H9 (cell line): ENCODE results near the gene HNF1A. TPM values are rescaled to one million over a fixed set of nuclear protein-coding genes. Genes with fewer than 3 reads are reported as not detected.

ENCODE experiments used
- DNase-seq: peaks from one replicate; pipeline ENCODE4 v3.0.0-alpha.2; 2017
- H2AFZ ChIP-seq: one replicate; pipeline ENCODE4 v1.6.1; 2013; ENCODE audit warnings: mild to moderate bottlenecking, low read length, control low read depth, moderate library complexity
- H2AK5ac ChIP-seq: 2 replicates; pipeline ENCODE4 v1.6.1; 2013; ENCODE audit warnings: low read length, control low read depth, mixed read lengths; ENCODE audit not compliant: insufficient read length
- H2BK120ac ChIP-seq: one replicate; pipeline ENCODE4 v1.6.1; 2013; ENCODE audit warnings: low read depth, mild to moderate bottlenecking, low read length, control low read depth, inconsistent platforms; ENCODE audit not compliant: poor library complexity, severe bottlenecking
- H2BK12ac ChIP-seq: 2 replicates; pipeline ENCODE4 v1.6.1; 2013; ENCODE audit warnings: low read length, control low read depth, mixed read lengths, low read depth; ENCODE audit not compliant: insufficient read length
- H2BK15ac ChIP-seq: 2 replicates; pipeline ENCODE4 v1.6.1; 2013; ENCODE audit warnings: low read depth, low read length, control low read depth
- H2BK20ac ChIP-seq: one replicate; pipeline ENCODE4 v1.6.1; 2013; ENCODE audit warnings: low read depth, mild to moderate bottlenecking, low read length, control low read depth, inconsistent platforms; ENCODE audit not compliant: poor library complexity, severe bottlenecking
- H2BK5ac ChIP-seq: 2 replicates; pipeline ENCODE4 v1.6.1; 2013; ENCODE audit warnings: low read length, control low read depth, mixed read lengths; ENCODE audit not compliant: insufficient read length
- H3K14ac ChIP-seq: 2 replicates; pipeline ENCODE4 v1.6.1; 2013; ENCODE audit warnings: low read length, control low read depth; ENCODE audit not compliant: insufficient read depth
- H3K18ac ChIP-seq: 2 replicates; pipeline ENCODE4 v1.6.1; 2013; ENCODE audit warnings: low read depth, mild to moderate bottlenecking, mixed read lengths, low read length, control low read depth; ENCODE audit not compliant: insufficient read length
- H3K23ac ChIP-seq: 2 replicates; pipeline ENCODE4 v1.6.1; 2013; ENCODE audit warnings: low read length, control low read depth, mixed read lengths, low read depth; ENCODE audit not compliant: insufficient read length
- H3K23me2 ChIP-seq: 2 replicates; pipeline ENCODE4 v1.6.1; 2013; ENCODE audit warnings: low read depth, mild to moderate bottlenecking, mixed read lengths, low read length, control low read depth; ENCODE audit not compliant: insufficient read length, poor library complexity, severe bottlenecking
- H3K27ac ChIP-seq: 2 replicates; pipeline ENCODE4 v1.5.1; 2013; ENCODE audit warnings: low read length, control low read depth, mixed read lengths, low read depth; ENCODE audit not compliant: insufficient read length
- H3K27me3 ChIP-seq: 2 replicates; pipeline ENCODE4 v1.6.1; 2013; ENCODE audit warnings: low read length, control low read depth, inconsistent platforms; ENCODE audit not compliant: insufficient read depth
- H3K4ac ChIP-seq: 2 replicates; pipeline ENCODE4 v1.6.1; 2013; ENCODE audit warnings: low read depth, mild to moderate bottlenecking, control low read depth, inconsistent platforms, low read length, moderate library complexity
- H3K4me1 ChIP-seq: 2 replicates; pipeline ENCODE4 v1.6.1; 2013; ENCODE audit warnings: low read length, control low read depth, inconsistent platforms; ENCODE audit not compliant: insufficient read depth
- H3K4me2 ChIP-seq: 2 replicates; pipeline ENCODE4 v1.6.1; 2013; ENCODE audit warnings: low read length, control low read depth, mixed read lengths; ENCODE audit not compliant: insufficient read length, insufficient read depth
- H3K56ac ChIP-seq: 2 replicates; pipeline ENCODE4 v1.6.1; 2013; ENCODE audit warnings: low read depth, mild to moderate bottlenecking, mixed read lengths, low read length, control low read depth; ENCODE audit not compliant: insufficient read length
- H3K79me1 ChIP-seq: 2 replicates; pipeline ENCODE4 v1.6.1; 2013; ENCODE audit warnings: low read depth, mild to moderate bottlenecking, moderate library complexity, low read length, control low read depth, inconsistent platforms; ENCODE audit not compliant: insufficient read depth, poor library complexity, severe bottlenecking
- H3K79me2 ChIP-seq: 2 replicates; pipeline ENCODE4 v1.6.1; 2013; ENCODE audit warnings: low read length, control low read depth, inconsistent platforms; ENCODE audit not compliant: insufficient read depth
- H3K9ac ChIP-seq: 2 replicates; pipeline ENCODE4 v1.6.1; 2013; ENCODE audit warnings: low read length, control low read depth, mixed read lengths; ENCODE audit not compliant: insufficient read length; ENCODE audit errors: extremely low read depth
- H3K9me3 ChIP-seq: one replicate; pipeline ENCODE4 v1.6.1; 2013; ENCODE audit warnings: low read depth, low read length, inconsistent platforms; ENCODE audit not compliant: control insufficient read depth
- H3T11ph ChIP-seq: one replicate; pipeline ENCODE4 v1.6.1; 2013; ENCODE audit warnings: mild to moderate bottlenecking, low read length, control low read depth, inconsistent platforms
- H4K20me1 ChIP-seq: one replicate; pipeline ENCODE4 v1.6.1; 2013; ENCODE audit not compliant: control insufficient read depth, insufficient read length, insufficient read depth
- H4K5ac ChIP-seq: 2 replicates; pipeline ENCODE4 v1.6.1; 2013; ENCODE audit warnings: low read depth, mild to moderate bottlenecking, mixed read lengths, low read length, control low read depth; ENCODE audit not compliant: insufficient read length
- H4K8ac ChIP-seq: replicated peaks from 2 replicates; pipeline ENCODE4 v1.6.1; 2013; ENCODE audit warnings: low read length, control low read depth, mixed read lengths, low read depth; ENCODE audit not compliant: insufficient read length
- H4K91ac ChIP-seq: 2 replicates; pipeline ENCODE4 v1.6.1; 2013; ENCODE audit warnings: low read depth, mild to moderate bottlenecking, moderate library complexity, mixed read lengths, low read length, control low read depth; ENCODE audit not compliant: insufficient read length
- H3K27ac Mint-ChIP-seq, 3 experiments: 2 replicates in 2 of 3; 3 replicates in 1 of 3; pipeline ENCODE4 v1.8.0; 2020 to 2021; ENCODE audit warnings: mixed read lengths in 3 of 3, mild to moderate bottlenecking in 1 of 3, moderate library complexity in 1 of 3
- H3K27me3 Mint-ChIP-seq: 2 replicates; pipeline ENCODE4 v1.8.0; 2021; ENCODE audit warnings: low read depth, mild to moderate bottlenecking, moderate library complexity, mixed read lengths
- H3K36me3 Mint-ChIP-seq, 3 experiments: 2 replicates in 2 of 3; 3 replicates in 1 of 3; pipeline ENCODE4 v1.8.0; 2020 to 2021; ENCODE audit warnings: low read depth in 3 of 3, mixed read lengths in 3 of 3; ENCODE audit not compliant: insufficient read depth in 1 of 3
- H3K4me1 Mint-ChIP-seq, 2 experiments: 2 replicates each; pipeline ENCODE4 v1.8.0; 2020; ENCODE audit warnings: mixed read lengths in 2 of 2
- H3K4me3 Mint-ChIP-seq, 2 experiments: 2 replicates in 1 of 2; 3 replicates in 1 of 2; pipeline ENCODE4 v1.8.0; 2020 to 2021; ENCODE audit warnings: mild to moderate bottlenecking in 2 of 2, mixed read lengths in 2 of 2, moderate library complexity in 1 of 2
- H3K9me3 Mint-ChIP-seq, 2 experiments: 2 replicates in 1 of 2; 3 replicates in 1 of 2; pipeline ENCODE4 v1.8.0; 2020; ENCODE audit warnings: mild to moderate bottlenecking in 2 of 2, mixed read lengths in 2 of 2, moderate library complexity in 1 of 2
- CTCF ChIP-seq: fragments of 200-600 bp; sonication (generic); conservative IDR thresholded peaks from 3 replicates; pipeline ENCODE4 v1.8.0; 2021; ENCODE audit warnings: antibody characterized with exemption, mild to moderate bottlenecking
- WGBS: extraction: QIAGEN DNeasy Blood & Tissue Kit; methylation state at CpG from one replicate; pipeline ENCODE4 v1.1.7; 2013; ENCODE audit warnings: missing lambda C conversion rate, low lambda C conversion rate, mixed read lengths; ENCODE audit not compliant: insufficient read length; ENCODE audit errors: extremely low coverage; 5-methylcytosine and 5-hydroxymethylcytosine counted together
- total RNA-seq: library from RNA; stranded (reverse); gene quantifications from 2 replicates; pipeline ENCODE4 v1.2.1, GENCODE V29; 2021

Gene HNF1A
- total RNA-seq, 1 experiment from 2014 or later, result not detected

- Histone ChIP-seq H4K20me1 (no peaks in the 10 kb centered on the region), H3K79me1 (no peaks in the 10 kb centered on the region), H3K14ac (no peak overlapping the region), H4K8ac (no peak overlapping the region), H2BK15ac (no peak overlapping the region), H3K4ac (no peak overlapping the region), H3K18ac (no peak overlapping the region), H2BK12ac (no peak overlapping the region), H3K4me1 (no peaks in the 10 kb centered on the region), H3K23me2 (no peaks in the 10 kb centered on the region), H3K23ac (no peak overlapping the region), H3K4me2 (no peak overlapping the region), H3K9me3 (no peaks in the 10 kb centered on the region), H4K5ac (no peak overlapping the region), H4K91ac (no peak overlapping the region), H2AFZ (no peak overlapping the region), H3K27me3 (no peaks in the 10 kb centered on the region), H3K27ac (no peak overlapping the region), H2AK5ac (no peak overlapping the region), H3T11ph (no peak overlapping the region), H3K79me2 (no peaks in the 10 kb centered on the region), H3K9ac (no peak overlapping the region), H2BK5ac (no peak overlapping the region), H3K56ac (no peak overlapping the region), H2BK20ac (no peak overlapping the region), H2BK120ac (no peak overlapping the region)
- DNase-seq, result no peak
- no CpG with 5 or more reads among the region's 11 CpGs for WGBS
- Mint-ChIP-seq H3K36me3 (peaks cover 20 to 35% (median 34%) of the 10 kb centered on the region in 3 experiments), H3K27ac (no peak overlapping the region), H3K9me3 (no peaks in the 10 kb centered on the region), H3K27me3 (no peaks in the 10 kb centered on the region), H3K4me1 (peaks cover 6 to 10% of the 10 kb centered on the region in 2 experiments), H3K4me3 (no peak overlapping the region)
- TF ChIP-seq CTCF, result no peak
Observed at GRCh38 chr12:121001060-121001459, 22.7 kb downstream of the HNF1A start.
